GM12865 (cell line): Measurements from ENCODE around the gene TMEM200B.
"Not testable (repeated sequence)": the region's sequence is repeated elsewhere in the genome, so short reads cannot be mapped to it uniquely, and the experiment has no call there.

Experiments
- DNase-seq: peaks from one replicate; pipeline ENCODE4 v3.0.0; 2010; ENCODE audit warnings: low read depth
- H3K4me3 ChIP-seq: 2 replicates; pipeline ENCODE4 v1.5.1; 2011; ENCODE audit warnings: mild to moderate bottlenecking, low read depth, low read length, control low read depth
- TF ChIP-seq, protein P1 (sequence below): IDR thresholded peaks from 2 replicates; pipeline ENCODE4 v1.5.1; 2011; ENCODE audit warnings: low read length, control low read depth, low read depth, inconsistent platforms; ENCODE audit not compliant: insufficient read depth; ENCODE audit errors: missing control alignments

TMEM200B gene

DNA sequence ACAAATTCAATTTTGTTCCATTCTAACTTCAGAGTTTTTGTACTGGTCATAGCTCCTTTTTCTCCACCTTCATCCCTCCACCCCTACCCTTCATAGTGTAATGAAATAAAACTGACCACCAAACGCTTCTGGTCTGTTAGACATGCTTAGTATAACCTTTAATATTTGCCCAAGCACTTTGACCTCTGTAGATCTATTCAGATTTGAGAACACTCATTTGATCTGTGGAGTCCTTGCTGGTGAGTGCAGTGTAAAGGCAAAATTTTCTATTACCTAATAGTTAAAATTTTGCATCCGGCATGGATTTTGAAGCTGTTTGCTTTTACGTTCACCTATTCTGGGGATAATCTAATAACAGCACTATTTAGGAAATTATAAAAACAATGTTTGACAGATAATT is 41.2 kb downstream of the TMEM200B start:
- no peak for DNase-seq
- H3K4me3 ChIP-seq: no peak overlapping the region
- TF ChIP-seq, protein P1, sequence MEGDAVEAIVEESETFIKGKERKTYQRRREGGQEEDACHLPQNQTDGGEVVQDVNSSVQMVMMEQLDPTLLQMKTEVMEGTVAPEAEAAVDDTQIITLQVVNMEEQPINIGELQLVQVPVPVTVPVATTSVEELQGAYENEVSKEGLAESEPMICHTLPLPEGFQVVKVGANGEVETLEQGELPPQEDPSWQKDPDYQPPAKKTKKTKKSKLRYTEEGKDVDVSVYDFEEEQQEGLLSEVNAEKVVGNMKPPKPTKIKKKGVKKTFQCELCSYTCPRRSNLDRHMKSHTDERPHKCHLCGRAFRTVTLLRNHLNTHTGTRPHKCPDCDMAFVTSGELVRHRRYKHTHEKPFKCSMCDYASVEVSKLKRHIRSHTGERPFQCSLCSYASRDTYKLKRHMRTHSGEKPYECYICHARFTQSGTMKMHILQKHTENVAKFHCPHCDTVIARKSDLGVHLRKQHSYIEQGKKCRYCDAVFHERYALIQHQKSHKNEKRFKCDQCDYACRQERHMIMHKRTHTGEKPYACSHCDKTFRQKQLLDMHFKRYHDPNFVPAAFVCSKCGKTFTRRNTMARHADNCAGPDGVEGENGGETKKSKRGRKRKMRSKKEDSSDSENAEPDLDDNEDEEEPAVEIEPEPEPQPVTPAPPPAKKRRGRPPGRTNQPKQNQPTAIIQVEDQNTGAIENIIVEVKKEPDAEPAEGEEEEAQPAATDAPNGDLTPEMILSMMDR: no peak

DNA sequence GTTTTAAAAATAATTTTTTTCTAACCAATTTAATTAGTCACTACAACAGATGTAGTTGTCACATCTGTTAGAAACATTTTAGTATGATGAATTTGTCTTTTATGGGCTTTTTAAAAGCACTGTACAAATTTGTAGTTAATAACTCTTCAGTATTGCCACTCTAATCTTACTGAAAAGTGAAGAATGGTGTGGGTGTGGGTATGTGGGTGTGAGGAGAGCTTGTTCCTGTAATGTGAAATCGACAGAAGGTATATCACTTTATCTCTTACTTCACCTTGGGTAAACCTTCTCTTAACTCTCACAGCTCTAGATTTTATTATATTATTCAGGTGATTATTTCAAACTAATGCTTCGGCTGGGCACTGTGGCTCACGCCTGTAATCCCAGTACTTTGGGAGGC is 42.5 kb downstream of the TMEM200B start:
- no peak for DNase-seq
- TF ChIP-seq, protein P1: no peak
- H3K4me3 ChIP-seq: no peak overlapping the region

DNA sequence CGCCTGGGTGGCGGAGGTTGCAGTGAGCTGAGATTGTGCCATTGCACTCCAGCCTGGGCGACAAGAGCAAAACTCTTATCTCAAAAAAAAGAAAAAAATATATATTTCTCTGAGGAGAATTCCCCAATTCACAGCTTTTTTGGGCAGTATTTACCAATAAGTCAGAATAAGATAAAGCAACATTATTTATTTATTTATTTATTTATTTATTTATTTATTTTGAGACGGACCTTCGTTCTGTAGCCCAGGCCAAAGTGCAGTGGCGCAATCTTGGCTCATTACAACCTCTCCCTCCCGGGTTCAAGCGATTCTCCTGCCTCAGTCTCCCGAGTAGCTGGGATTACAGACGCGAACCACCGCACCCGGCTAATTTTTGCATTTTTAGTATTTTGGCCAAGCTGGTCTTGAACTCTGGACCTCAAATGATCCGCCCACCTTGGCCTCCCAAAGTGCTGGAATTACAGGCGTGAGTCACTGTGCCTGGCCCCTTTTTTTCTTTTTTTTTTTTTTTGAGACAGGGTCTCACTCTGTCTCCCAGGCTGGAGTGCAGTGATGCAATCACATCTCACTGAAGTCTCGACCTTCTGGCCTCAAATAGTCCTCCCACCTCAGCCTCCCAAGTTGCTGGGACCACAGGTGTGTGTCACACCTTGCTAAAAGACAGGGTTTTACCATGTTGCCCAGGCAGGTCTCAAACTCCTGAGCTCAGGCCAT is 43.6 kb downstream of the TMEM200B start:
- not testable (repeated sequence) for DNase-seq, H3K4me3 ChIP-seq

DNA sequence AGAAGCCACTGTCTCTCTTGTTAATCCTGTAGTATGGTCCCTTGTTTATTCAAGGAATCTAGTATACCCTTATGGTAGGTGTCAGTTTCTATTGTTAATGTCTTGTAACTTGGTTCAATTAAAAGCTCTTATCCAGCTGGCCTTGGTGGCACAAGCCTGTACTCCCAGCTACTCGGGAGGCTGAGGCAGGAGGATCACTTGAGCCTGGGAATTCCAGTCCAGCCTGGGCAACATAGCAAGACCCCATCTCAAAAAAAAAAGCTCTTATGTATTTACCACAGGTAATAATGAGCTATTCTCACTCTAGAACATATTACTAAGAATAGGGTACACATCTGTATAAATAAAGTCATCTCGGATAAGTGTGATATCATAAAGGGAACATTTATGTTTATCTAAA is 46.5 kb downstream of the TMEM200B start:
- DNase-seq: no peak
- no peak overlapping the region for H3K4me3 ChIP-seq
- TF ChIP-seq, protein P1: no peak
